ENCODE results near the gene RUNX1. TPM values are rescaled to one million over a fixed set of nuclear protein-coding genes. Genes with fewer than 3 reads are reported as not detected.

RUNX1 gene
- total RNA-seq, 2 donors from 2014 or later, result 4.9 to 12.5 TPM

DNA sequence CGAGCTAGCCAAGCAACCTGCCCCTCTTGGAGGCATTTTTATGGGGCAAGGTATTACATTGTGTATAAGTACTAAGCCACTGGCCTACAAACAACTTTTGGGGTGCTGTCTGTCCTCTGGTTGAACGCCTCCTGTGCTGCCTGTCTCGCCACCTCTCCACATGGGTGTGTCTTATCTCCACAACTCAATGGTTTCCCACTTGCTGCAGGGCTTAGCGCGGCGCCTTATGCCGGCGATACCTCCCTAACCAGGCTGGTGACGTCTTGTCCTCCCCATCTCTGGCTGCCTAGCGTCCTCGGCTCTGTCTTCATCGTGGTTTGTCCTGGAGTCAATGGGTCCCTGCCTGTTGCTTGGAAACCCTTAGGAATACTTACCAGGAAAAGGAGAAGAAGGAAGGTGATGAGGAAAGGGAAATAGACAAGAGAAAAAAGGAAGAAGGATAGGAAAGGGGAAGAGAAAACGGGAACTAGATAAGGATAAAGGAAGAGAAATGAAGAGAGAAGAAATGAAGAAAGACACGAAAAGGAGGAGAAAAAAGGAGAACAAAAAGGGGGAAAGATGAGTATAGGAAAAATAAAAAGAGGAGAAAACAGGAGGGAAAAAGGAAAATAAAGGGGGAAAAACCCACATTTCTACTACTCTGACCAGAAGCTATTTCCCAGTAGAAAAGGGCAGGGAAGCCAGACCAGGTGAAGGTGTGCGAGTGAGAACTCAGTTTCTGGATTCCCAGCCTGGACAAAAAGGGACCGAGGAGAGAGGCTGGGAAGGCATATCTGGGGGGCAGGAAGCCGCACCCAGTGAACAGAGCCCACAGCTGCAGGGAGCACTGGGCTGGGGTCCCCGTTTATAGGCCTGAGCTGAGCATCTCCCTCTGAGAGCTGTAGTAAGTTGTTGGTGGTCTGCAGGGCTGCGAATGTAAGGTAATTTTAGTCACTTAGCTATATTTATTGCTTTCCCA, 294.1 kb downstream of the RUNX1 start:
- no peaks in the 10 kb centered on the region for H3K4me1 ChIP-seq
- intact Hi-C loops (cut with DNase I), result no loop called here
- H3K9me3 ChIP-seq, result no peaks in the 10 kb centered on the region
- no peaks in the 10 kb centered on the region for H3K27me3 ChIP-seq
- DNase-seq (no peak), ATAC-seq (no peak)
- H3K4me3 ChIP-seq, result no peak overlapping the region
- no peaks in the 10 kb centered on the region for H3K36me3 ChIP-seq (replicated peaks in 1 of 2; ENCODE audit: insufficient read depth in 1 of 2, low read depth in 2 of 2)
- TF ChIP-seq, protein P1, sequence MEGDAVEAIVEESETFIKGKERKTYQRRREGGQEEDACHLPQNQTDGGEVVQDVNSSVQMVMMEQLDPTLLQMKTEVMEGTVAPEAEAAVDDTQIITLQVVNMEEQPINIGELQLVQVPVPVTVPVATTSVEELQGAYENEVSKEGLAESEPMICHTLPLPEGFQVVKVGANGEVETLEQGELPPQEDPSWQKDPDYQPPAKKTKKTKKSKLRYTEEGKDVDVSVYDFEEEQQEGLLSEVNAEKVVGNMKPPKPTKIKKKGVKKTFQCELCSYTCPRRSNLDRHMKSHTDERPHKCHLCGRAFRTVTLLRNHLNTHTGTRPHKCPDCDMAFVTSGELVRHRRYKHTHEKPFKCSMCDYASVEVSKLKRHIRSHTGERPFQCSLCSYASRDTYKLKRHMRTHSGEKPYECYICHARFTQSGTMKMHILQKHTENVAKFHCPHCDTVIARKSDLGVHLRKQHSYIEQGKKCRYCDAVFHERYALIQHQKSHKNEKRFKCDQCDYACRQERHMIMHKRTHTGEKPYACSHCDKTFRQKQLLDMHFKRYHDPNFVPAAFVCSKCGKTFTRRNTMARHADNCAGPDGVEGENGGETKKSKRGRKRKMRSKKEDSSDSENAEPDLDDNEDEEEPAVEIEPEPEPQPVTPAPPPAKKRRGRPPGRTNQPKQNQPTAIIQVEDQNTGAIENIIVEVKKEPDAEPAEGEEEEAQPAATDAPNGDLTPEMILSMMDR (IDR thresholded peaks at IDR 0.05), result no peak
- TF ChIP-seq POLR2A (IDR thresholded peaks at IDR 0.05), result no peak
- WGBS, 2 donors, result 75 to 78% methylated on average over 19 of the region's 19 CpGs
- no peak overlapping the region for H3K27ac ChIP-seq

DNA sequence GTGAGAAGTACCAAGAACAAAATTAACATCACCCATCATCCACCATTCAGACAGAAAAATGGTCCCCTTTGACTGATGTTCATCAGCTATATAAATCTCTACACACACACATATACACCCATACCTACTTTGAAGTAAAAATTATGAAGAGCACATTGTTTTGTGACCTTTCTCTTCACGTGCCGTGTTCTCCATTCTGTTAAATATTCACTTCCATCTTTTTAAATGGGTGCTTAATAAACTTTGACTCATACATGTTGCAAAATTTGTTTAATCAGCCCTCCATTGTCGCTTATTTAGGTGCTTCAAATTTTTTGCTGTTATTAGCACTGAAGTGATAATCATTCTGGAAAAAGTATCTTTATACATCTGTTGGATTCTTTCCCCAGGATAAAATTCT, 300.2 kb downstream of the RUNX1 start:
- TF ChIP-seq, protein P1 (IDR thresholded peaks at IDR 0.05), result no peak
- Histone ChIP-seq H3K4me1 (peaks cover 20% of the 10 kb centered on the region), H3K4me3 (no peak overlapping the region), H3K9me3 (no peaks in the 10 kb centered on the region), H3K27me3 (no peaks in the 10 kb centered on the region), H3K27ac (no peak overlapping the region), H3K36me3 (replicated peaks in 1 of 2; ENCODE audit: insufficient read depth in 1 of 2, low read depth in 2 of 2) (no peaks in the 10 kb centered on the region)
- no peak for DNase-seq
- intact Hi-C loops (cut with DNase I), result loop anchor here (10.0 kb wide), 1 partner anchor 656 kb away; no protein-coding TSS in a partner anchor
- 36 to 46% methylated on average over 3 of the region's 3 CpGs for WGBS, 2 donors
- ATAC-seq, result no peak

DNA sequence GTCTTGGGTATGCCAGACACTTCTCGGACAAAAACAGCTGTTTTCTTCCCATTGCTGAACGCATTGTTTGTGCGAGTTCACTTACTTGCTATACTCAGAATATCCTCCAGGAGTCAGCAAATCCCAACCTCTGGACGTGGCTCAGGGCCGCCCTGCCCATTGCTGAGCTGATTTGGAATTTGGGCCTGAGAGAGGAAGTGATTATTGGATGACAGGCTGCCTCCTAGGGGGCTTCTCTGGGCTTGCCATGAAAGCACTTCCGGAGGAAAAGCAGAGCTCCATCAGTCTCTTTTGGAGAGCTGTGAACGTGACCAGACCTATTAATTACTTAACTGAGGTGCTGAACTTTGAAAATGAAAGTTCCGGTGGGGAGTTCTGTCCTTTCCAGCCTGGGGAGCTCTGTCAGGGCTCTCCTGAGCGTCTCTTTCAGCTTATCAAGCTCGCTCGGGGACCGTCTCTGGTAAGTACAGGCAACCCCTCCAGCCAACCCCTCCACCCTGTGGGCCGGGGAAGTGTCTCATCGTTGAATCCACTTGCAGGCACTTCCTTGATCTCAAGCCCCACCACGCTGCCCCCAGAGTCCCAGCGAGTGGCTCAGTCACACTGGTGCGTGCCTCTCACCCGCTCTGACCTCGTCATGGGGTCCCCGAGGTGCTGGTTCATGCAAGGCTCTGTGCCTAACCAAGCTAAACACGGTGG, 303.4 kb downstream of the RUNX1 start:
- no peaks in the 10 kb centered on the region for H3K9me3 ChIP-seq
- no peak overlapping the region for H3K4me3 ChIP-seq
- intact Hi-C loops (cut with DNase I), result loop anchor here (10.0 kb wide), 1 partner anchor 659 kb away; no protein-coding TSS in a partner anchor
- H3K36me3 ChIP-seq (replicated peaks in 1 of 2; ENCODE audit: insufficient read depth in 1 of 2, low read depth in 2 of 2), result no peaks in the 10 kb centered on the region
- H3K27ac ChIP-seq, result peak overlapping the region; percentile 4 to 70 (median 43)
- TF ChIP-seq POLR2A (IDR thresholded peaks at IDR 0.05), result no peak
- TF ChIP-seq, protein P1 (IDR thresholded peaks at IDR 0.05), result peak; percentile 74 to 95 (median 89)
- ATAC-seq (peak; percentile 95), DNase-seq (peak; percentile 66 to 82 (median 71))
- H3K4me1 ChIP-seq, result peaks cover 23% of the 10 kb centered on the region
- no peaks in the 10 kb centered on the region for H3K27me3 ChIP-seq
- 43 to 46% methylated on average over 16 to 21 of the region's 21 CpGs for WGBS, 2 donors

DNA sequence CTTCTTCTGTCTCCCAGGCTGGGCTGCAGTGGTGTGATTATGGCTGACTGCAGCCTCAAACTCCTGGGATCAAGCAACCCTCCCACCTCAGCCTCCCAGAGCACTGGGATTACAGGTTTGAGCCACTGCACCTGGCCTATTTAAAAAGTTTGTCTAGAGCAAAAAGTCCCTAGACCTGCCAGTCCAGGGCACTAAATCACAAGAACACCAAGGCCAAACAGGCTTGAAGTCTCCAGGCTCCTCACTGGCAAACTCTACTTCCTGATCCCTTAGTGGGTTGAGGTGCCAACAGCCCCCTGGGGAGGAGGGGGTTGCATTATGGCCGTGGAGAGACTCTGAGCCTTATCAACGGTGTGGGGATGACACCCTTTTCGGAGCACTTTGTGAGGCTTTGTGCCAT, 304.3 kb downstream of the RUNX1 start:
- Histone ChIP-seq H3K9me3 (no peaks in the 10 kb centered on the region), H3K27me3 (no peaks in the 10 kb centered on the region), H3K36me3 (replicated peaks in 1 of 2; ENCODE audit: insufficient read depth in 1 of 2, low read depth in 2 of 2) (no peaks in the 10 kb centered on the region), H3K4me1 (peaks cover 23% of the 10 kb centered on the region), H3K27ac (peak overlapping the region; percentile 4 to 70 (median 43)), H3K4me3 (no peak overlapping the region)
- peak; percentile 21 to 63 (median 39) for DNase-seq
- 9 to 12% methylated on average over 3 of the region's 3 CpGs for WGBS, 2 donors
- TF ChIP-seq, protein P1 (IDR thresholded peaks at IDR 0.05), result no peak
- TF ChIP-seq POLR2A (IDR thresholded peaks at IDR 0.05), result no peak
- peak; percentile 47 for ATAC-seq
- intact Hi-C loops (cut with DNase I), result loop anchor here (10.0 kb wide), 1 partner anchor 660 kb away; no protein-coding TSS in a partner anchor
